Body of pancreas (tissue), 4 donors: ENCODE results near the gene RAB40C. TPM values are rescaled to one million over a fixed set of nuclear protein-coding genes. Genes with fewer than 3 reads are reported as not detected.
A peak's percentile ranks its signal among the peaks of the same experiment; 100 is the strongest.

ENCODE experiments used
- ATAC-seq: fragments of 150-250 bp; one replicate; pipeline ENCODE4 v1.9.1; 2016
- DNase-seq, 4 donors: peaks; one replicate each; pipeline ENCODE4 v3.0.0-alpha.2; 2019
- H3K27ac ChIP-seq, 4 donors: fragments of 200-600 bp; sonication (generic); 1 replicate in 3 of 4; 2 replicates in 1 of 4; pipeline versions ENCODE4 v1.5.1 to v1.6.1; 2016 to 2019; ENCODE audit warnings: mild to moderate bottlenecking in 1 of 4, mixed read lengths in 1 of 4, moderate library complexity in 1 of 4
- H3K27me3 ChIP-seq, 2 donors: fragments of 200-600 bp; sonication (generic); one replicate each; pipeline ENCODE4 v1.6.0; 2016; ENCODE audit warnings: mild to moderate bottlenecking in 1 of 2
- H3K36me3 ChIP-seq, 2 donors: fragments of 200-600 bp; sonication (generic); replicated peaks in 1 of 2; 2 replicates each; pipeline ENCODE4 v1.5.1; 2016; ENCODE audit warnings: low read depth in 2 of 2; ENCODE audit not compliant: insufficient read depth in 1 of 2
- H3K4me1 ChIP-seq: fragments of 200-600 bp; sonication (generic); one replicate; pipeline ENCODE4 v1.6.0; 2016
- H3K4me3 ChIP-seq, 2 donors: fragments of 200-600 bp; sonication (generic); 1 replicate in 1 of 2; 2 replicates in 1 of 2; pipeline ENCODE4 v1.5.1; 2016 to 2019
- H3K9me3 ChIP-seq, 3 donors: fragments of 200-600 bp; sonication (generic); 1 replicate in 2 of 3; 2 replicates in 1 of 3; pipeline ENCODE4 v1.5.1; 2016
- CTCF ChIP-seq, 7 experiments: fragments of 450-650 bp in 4 of 7; fragments of 200-600 bp in 3 of 7; sonication (generic) in 3 of 7; IDR thresholded peaks; one replicate each; pipeline ENCODE4 v1.5.1; 2016 to 2019; ENCODE audit warnings: antibody characterized with exemption in 7 of 7
- POLR2A ChIP-seq, 3 donors: fragments of 450-650 bp; IDR thresholded peaks; one replicate each; pipeline ENCODE4 v1.6.1; 2016; ENCODE audit warnings: antibody characterized with exemption in 3 of 3, mild to moderate bottlenecking in 2 of 3
- WGBS, 2 donors: methylation state at CpG; one replicate each; pipeline ENCODE4 v1.1.5; 2017; 5-methylcytosine and 5-hydroxymethylcytosine counted together
- intact Hi-C: fragments of 100-400 bp; cut with DNase I; formaldehyde crosslinking; loops from one replicate; pipeline ENCODE4 v1.15.1; 2023
- total RNA-seq, 2 donors: library from RNA; depleted of rRNA; stranded (reverse); fragments of >200 nt; gene quantifications; one replicate each; pipeline ENCODE4 v1.1.0, GENCODE V29; 2016

The RAB40C gene
- total RNA-seq, 2 donors from 2014 or later: 37.2 to 41.0 TPM

- Histone ChIP-seq H3K9me3 (no peaks in the 10 kb centered on the region), H3K4me3 (no peak overlapping the region), H3K27ac (no peak overlapping the region), H3K4me1 (peaks cover 70% of the 10 kb centered on the region), H3K27me3 (no peaks in the 10 kb centered on the region), H3K36me3 (no peaks in the 10 kb centered on the region)
- WGBS, 2 donors: 47 to 57% methylated on average over 12 to 16 of the region's 16 CpGs
- DNase-seq (no peak), ATAC-seq (no peak)
- intact Hi-C loops: no loop called here
- TF ChIP-seq POLR2A (IDR thresholded peaks at IDR 0.05): no peak
- no peak for TF ChIP-seq CTCF (IDR thresholded peaks at IDR 0.05)
Measured at GRCh38 chr16:586047-586644, 3.7 kb upstream of the RAB40C start.

GRCh38 chr16:586645-587590, 2.9 kb upstream of the RAB40C start:
- Histone ChIP-seq H3K9me3 (no peaks in the 10 kb centered on the region), H3K36me3 (no peaks in the 10 kb centered on the region), H3K27ac (peak overlapping the region in 3 of 4 donors; percentile 43 to 100 (median 99)), H3K4me1 (peaks cover 70% of the 10 kb centered on the region), H3K27me3 (no peaks in the 10 kb centered on the region), H3K4me3 (no peak overlapping the region)
- DNase-seq (peak in 3 of 4 donors; percentile 59 to 79 (median 74)), ATAC-seq (no peak)
- WGBS, 2 donors: 51 to 66% methylated on average over 6 to 12 of the region's 14 CpGs
- intact Hi-C loops: no loop called here
- TF ChIP-seq POLR2A (IDR thresholded peaks at IDR 0.05) (peak in 1 of 3 donors; percentile 13), CTCF (IDR thresholded peaks at IDR 0.05) (no peak)

GRCh38 chr16:588639-588888, 1.3 kb upstream of the RAB40C start:
- Histone ChIP-seq H3K36me3 (no peaks in the 10 kb centered on the region), H3K9me3 (no peaks in the 10 kb centered on the region), H3K4me3 (peak overlapping the region; percentile 44 to 69), H3K27ac (peak overlapping the region; percentile 98 to 100 (median 99)), H3K27me3 (no peaks in the 10 kb centered on the region), H3K4me1 (peaks cover 70% of the 10 kb centered on the region)
- intact Hi-C loops: no loop called here
- TF ChIP-seq POLR2A (IDR thresholded peaks at IDR 0.05) (peak in 2 of 3 donors; percentile 57 to 58), CTCF (IDR thresholded peaks at IDR 0.05) (no peak)
- ATAC-seq (no peak), DNase-seq (peak; percentile 62 to 74 (median 64))
- 0% methylated on average over 21 of the region's 21 CpGs; no CpG with 5 or more reads in 1 of the 2 donors for WGBS, 2 donors

- Histone ChIP-seq H3K9me3 (no peaks in the 10 kb centered on the region), H3K36me3 (no peaks in the 10 kb centered on the region), H3K27me3 (no peaks in the 10 kb centered on the region), H3K4me3 (peak overlapping the region; percentile 44 to 69), H3K4me1 (peaks cover 70% of the 10 kb centered on the region), H3K27ac (peak overlapping the region; percentile 98 to 100 (median 99))
- DNase-seq: peak; percentile 97 to 98 (median 98)
- intact Hi-C loops: no loop called here
- no peak for TF ChIP-seq CTCF (IDR thresholded peaks at IDR 0.05)
- TF ChIP-seq POLR2A (IDR thresholded peaks at IDR 0.05): peak; percentile 91 to 97 (median 93)
- ATAC-seq: peak; percentile 73
- WGBS, 2 donors: 0% methylated on average over 106 of the region's 107 CpGs; no CpG with 5 or more reads in 1 of the 2 donors
Measured at GRCh38 chr16:588889-589657, 793 bp upstream of the RAB40C start.
